Right lobe of liver (tissue), 4 donors: ENCODE data around the gene TTC28.

Experiments used
- CTCF ChIP-seq, 4 donors: fragments of 200-600 bp in 3 of 4; fragments of 450-650 bp in 1 of 4; IDR thresholded peaks; one replicate each; pipeline versions ENCODE4 v1.5.1 to v1.8.0; 2016 to 2022; ENCODE audit warnings: antibody characterized with exemption in 4 of 4, mild to moderate bottlenecking in 2 of 4
- POLR2A ChIP-seq: fragments of 450-650 bp; IDR thresholded peaks from one replicate; pipeline ENCODE4 v1.6.1; 2017; ENCODE audit warnings: antibody characterized with exemption, mild to moderate bottlenecking
- donor health status: DM: no; HTN: no; CAD: no.
- donor health status: DM: no; HTN: no; CAD: no.
- donor health status: DM: no; HTN: yes; CAD: no.

- no peak for TF ChIP-seq POLR2A
- TF ChIP-seq CTCF (IDR thresholded peaks at IDR 0.05) = no peak
Observed at GRCh38 chr22:28718044-28718443, 38.4 kb upstream of the TTC28 start.
